Neural progenitor cell (in vitro differentiated cells): ENCODE measurements around the gene CCNH. TPM values are rescaled to one million over a fixed set of nuclear protein-coding genes. Genes with fewer than 3 reads are reported as not detected.

ENCODE experiments used
- DNase-seq: peaks from one replicate; pipeline ENCODE4 v3.0.0-alpha.2; 2016; ENCODE audit warnings: low spot score
- H2AFZ ChIP-seq: fragments of 200-600 bp; sonication (generic); replicated peaks from 2 replicates; pipeline ENCODE4 v1.6.1; 2016; ENCODE audit warnings: antibody characterized with exemption
- H3F3A ChIP-seq: fragments of 200-600 bp; sonication (generic); 2 replicates; pipeline ENCODE4 v1.6.1; 2016; ENCODE audit warnings: antibody characterized with exemption, low read depth
- H3K27ac ChIP-seq: fragments of 200-600 bp; sonication (generic); 2 replicates; pipeline ENCODE4 v1.5.1; 2016; ENCODE audit warnings: mild to moderate bottlenecking
- H3K27me3 ChIP-seq: fragments of 200-600 bp; sonication (generic); 2 replicates; pipeline ENCODE4 v1.6.1; 2016; ENCODE audit warnings: mild to moderate bottlenecking, moderate library complexity
- H3K36me3 ChIP-seq: fragments of 200-600 bp; sonication (generic); 2 replicates; pipeline ENCODE4 v1.5.1; 2016
- H3K4me1 ChIP-seq: fragments of 200-600 bp; sonication (generic); 2 replicates; pipeline ENCODE4 v1.6.1; 2016; ENCODE audit warnings: mixed run types
- H3K4me2 ChIP-seq: fragments of 200-600 bp; sonication (generic); 2 replicates; pipeline ENCODE4 v1.6.1; 2016
- H3K4me3 ChIP-seq: fragments of 200-600 bp; sonication (generic); 2 replicates; pipeline ENCODE4 v1.5.1; 2016
- H3K79me2 ChIP-seq: fragments of 200-600 bp; sonication (generic); 2 replicates; pipeline ENCODE4 v1.6.1; 2016; ENCODE audit warnings: low read depth
- H3K9ac ChIP-seq: fragments of 200-600 bp; sonication (generic); 2 replicates; pipeline ENCODE4 v1.6.1; 2016
- H3K9me3 ChIP-seq: fragments of 200-600 bp; sonication (generic); 2 replicates; pipeline ENCODE4 v1.5.1; 2016; ENCODE audit warnings: low read depth
- H4K20me1 ChIP-seq: fragments of 200-600 bp; sonication (generic); 2 replicates; pipeline ENCODE4 v1.6.1; 2016; ENCODE audit warnings: low read depth
- H3K27ac Mint-ChIP-seq: 3 replicates; pipeline ENCODE4 v1.8.0; 2021; ENCODE audit warnings: mixed read lengths
- H3K27me3 Mint-ChIP-seq: 2 replicates; pipeline ENCODE4 v1.8.0; 2022; ENCODE audit warnings: low read depth, mild to moderate bottlenecking, inconsistent platforms, moderate library complexity, mixed read lengths; ENCODE audit not compliant: insufficient read depth
- H3K36me3 Mint-ChIP-seq: 3 replicates; pipeline ENCODE4 v1.8.0; 2021; ENCODE audit warnings: mixed read lengths
- H3K4me1 Mint-ChIP-seq: 3 replicates; pipeline ENCODE4 v1.8.0; 2021; ENCODE audit warnings: mixed read lengths
- H3K4me3 Mint-ChIP-seq: 3 replicates; pipeline ENCODE4 v1.8.0; 2021; ENCODE audit warnings: mild to moderate bottlenecking, moderate library complexity, mixed read lengths
- H3K9me3 Mint-ChIP-seq: 3 replicates; pipeline ENCODE4 v1.8.0; 2020; ENCODE audit warnings: mixed read lengths
- EZH2 ChIP-seq: fragments of 200-600 bp; sonication (generic); IDR thresholded peaks from 2 replicates; pipeline ENCODE4 v1.6.1; 2017; ENCODE audit warnings: antibody characterized with exemption, mild to moderate bottlenecking, moderate library complexity
- EZH2phosphoT487 ChIP-seq: fragments of 200-600 bp; sonication (generic); IDR thresholded peaks from 2 replicates; pipeline ENCODE4 v1.6.1; 2017; ENCODE audit warnings: antibody characterized with exemption
- total RNA-seq: library from RNA; depleted of rRNA; stranded (reverse); fragments of >200 nt; gene quantifications from 2 replicates; pipeline ENCODE4 v1.2.3, GENCODE V29; 2015; ENCODE audit warnings: low replicate concordance
- TF ChIP-seq, protein P1 (sequence below): fragments of 200-600 bp; sonication (generic); IDR thresholded peaks from 2 replicates; pipeline ENCODE4 v1.5.1; 2017; ENCODE audit warnings: antibody characterized with exemption, mild to moderate bottlenecking

Gene CCNH
- total RNA-seq, 1 donor from 2014 or later: 86.1 TPM

DNA sequence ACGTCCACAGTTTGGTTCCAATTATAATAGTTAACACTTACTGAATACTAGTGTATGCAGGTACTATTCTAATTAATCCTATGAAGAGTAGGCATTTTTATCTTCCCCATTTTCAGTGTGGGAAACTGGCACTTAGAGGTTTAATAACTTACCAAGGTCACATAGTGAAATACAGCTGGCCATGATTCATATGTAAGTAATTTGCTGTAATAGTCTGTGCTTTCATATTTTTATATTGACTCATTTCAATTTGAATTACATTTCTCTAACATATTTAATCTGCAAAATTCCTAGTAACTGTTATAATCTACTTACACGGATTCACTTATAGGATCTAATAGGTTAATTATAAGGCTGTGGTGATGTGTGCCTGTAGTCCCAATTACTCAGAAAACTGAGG lies 19.4 kb downstream of the CCNH start:
- Histone ChIP-seq H3K36me3 (peaks cover 51% of the 10 kb centered on the region), H3K4me2 (no peak overlapping the region), H3K9me3 (no peaks in the 10 kb centered on the region), H3K9ac (no peak overlapping the region), H2AFZ (no peak overlapping the region), H3F3A (peaks cover 17% of the 10 kb centered on the region), H3K4me1 (no peaks in the 10 kb centered on the region), H3K79me2 (no peaks in the 10 kb centered on the region), H3K4me3 (no peak overlapping the region), H3K27me3 (no peaks in the 10 kb centered on the region), H4K20me1 (no peaks in the 10 kb centered on the region), H3K27ac (no peak overlapping the region)
- no peak for DNase-seq
- no peaks in the 10 kb centered on the region for H3K27me3 Mint-ChIP-seq
- H3K27ac Mint-ChIP-seq: no peak overlapping the region
- no peaks in the 10 kb centered on the region for H3K9me3 Mint-ChIP-seq
- H3K36me3 Mint-ChIP-seq: peaks cover 34% of the 10 kb centered on the region
- H3K4me1 Mint-ChIP-seq: no peaks in the 10 kb centered on the region
- TF ChIP-seq, protein P1, sequence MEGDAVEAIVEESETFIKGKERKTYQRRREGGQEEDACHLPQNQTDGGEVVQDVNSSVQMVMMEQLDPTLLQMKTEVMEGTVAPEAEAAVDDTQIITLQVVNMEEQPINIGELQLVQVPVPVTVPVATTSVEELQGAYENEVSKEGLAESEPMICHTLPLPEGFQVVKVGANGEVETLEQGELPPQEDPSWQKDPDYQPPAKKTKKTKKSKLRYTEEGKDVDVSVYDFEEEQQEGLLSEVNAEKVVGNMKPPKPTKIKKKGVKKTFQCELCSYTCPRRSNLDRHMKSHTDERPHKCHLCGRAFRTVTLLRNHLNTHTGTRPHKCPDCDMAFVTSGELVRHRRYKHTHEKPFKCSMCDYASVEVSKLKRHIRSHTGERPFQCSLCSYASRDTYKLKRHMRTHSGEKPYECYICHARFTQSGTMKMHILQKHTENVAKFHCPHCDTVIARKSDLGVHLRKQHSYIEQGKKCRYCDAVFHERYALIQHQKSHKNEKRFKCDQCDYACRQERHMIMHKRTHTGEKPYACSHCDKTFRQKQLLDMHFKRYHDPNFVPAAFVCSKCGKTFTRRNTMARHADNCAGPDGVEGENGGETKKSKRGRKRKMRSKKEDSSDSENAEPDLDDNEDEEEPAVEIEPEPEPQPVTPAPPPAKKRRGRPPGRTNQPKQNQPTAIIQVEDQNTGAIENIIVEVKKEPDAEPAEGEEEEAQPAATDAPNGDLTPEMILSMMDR: no peak
- TF ChIP-seq EZH2: no peak
- TF ChIP-seq EZH2phosphoT487: no peak
- H3K4me3 Mint-ChIP-seq: no peak overlapping the region

DNA sequence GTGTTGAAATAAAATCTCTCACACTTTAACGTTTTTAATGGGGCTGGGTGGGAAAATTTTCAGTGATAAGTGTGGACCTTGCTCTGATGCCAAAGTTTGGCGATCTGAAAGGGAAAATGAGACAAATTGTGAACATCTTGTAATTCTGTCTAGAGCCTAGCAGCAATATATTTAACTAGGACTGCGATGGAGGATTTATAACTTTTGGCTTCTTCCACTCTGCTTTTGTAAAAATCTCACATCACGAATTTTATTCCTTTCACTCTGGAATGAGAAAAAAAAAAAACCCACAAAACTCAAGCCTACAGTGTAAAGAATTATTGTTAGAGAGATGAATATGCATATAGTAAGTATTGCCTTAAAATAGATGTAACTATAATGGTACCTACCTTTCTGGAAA lies 19.9 kb downstream of the CCNH start:
- H3K4me3 Mint-ChIP-seq: no peak overlapping the region
- no peaks in the 10 kb centered on the region for H4K20me1 ChIP-seq
- no peaks in the 10 kb centered on the region for H3K27me3 Mint-ChIP-seq
- peaks cover 34% of the 10 kb centered on the region for H3K36me3 Mint-ChIP-seq
- H3K9ac ChIP-seq: no peak overlapping the region
- no peak for DNase-seq
- no peaks in the 10 kb centered on the region for H3K9me3 Mint-ChIP-seq
- no peaks in the 10 kb centered on the region for H3K27me3 ChIP-seq
- no peaks in the 10 kb centered on the region for H3K4me1 Mint-ChIP-seq
- H3K4me2 ChIP-seq: no peak overlapping the region
- peaks cover 55% of the 10 kb centered on the region for H3K36me3 ChIP-seq
- no peak overlapping the region for H3K4me3 ChIP-seq
- H3F3A ChIP-seq: peaks cover 17% of the 10 kb centered on the region
- H2AFZ ChIP-seq: no peak overlapping the region
- H3K9me3 ChIP-seq: no peaks in the 10 kb centered on the region
- no peak for TF ChIP-seq EZH2
- TF ChIP-seq, protein P1: no peak
- no peak for TF ChIP-seq EZH2phosphoT487
- no peaks in the 10 kb centered on the region for H3K79me2 ChIP-seq
- no peak overlapping the region for H3K27ac Mint-ChIP-seq
- H3K4me1 ChIP-seq: no peaks in the 10 kb centered on the region
- H3K27ac ChIP-seq: no peak overlapping the region

DNA sequence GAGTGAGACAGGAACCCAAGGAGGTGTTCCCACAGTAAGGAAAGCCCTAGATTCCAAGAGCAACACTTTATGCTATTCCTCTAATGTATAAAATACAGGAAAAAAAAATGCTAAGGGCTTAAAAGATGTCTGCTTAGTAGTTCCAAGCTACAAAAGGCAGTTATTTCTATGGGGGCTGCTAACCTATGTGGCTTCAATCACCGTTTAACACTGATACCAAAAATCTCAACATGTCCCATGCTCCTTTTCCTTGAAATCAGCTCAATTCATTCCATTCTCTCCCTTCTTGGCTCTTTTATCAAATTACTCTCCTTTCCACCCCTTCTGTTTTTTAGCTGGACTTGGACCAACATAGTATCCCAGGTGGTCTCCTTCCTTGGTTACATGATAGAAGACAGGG lies 20.6 kb downstream of the CCNH start:
- DNase-seq: no peak
- Histone ChIP-seq H3K4me1 (no peaks in the 10 kb centered on the region), H3K4me2 (no peak overlapping the region), H3K27me3 (no peaks in the 10 kb centered on the region), H3K79me2 (no peaks in the 10 kb centered on the region), H3K9me3 (no peaks in the 10 kb centered on the region), H2AFZ (no peak overlapping the region), H3K9ac (no peak overlapping the region), H3F3A (peaks cover 17% of the 10 kb centered on the region), H3K4me3 (no peak overlapping the region), H3K36me3 (peaks cover 56% of the 10 kb centered on the region), H3K27ac (no peak overlapping the region), H4K20me1 (no peaks in the 10 kb centered on the region)
- H3K9me3 Mint-ChIP-seq: no peaks in the 10 kb centered on the region
- peaks cover 34% of the 10 kb centered on the region for H3K36me3 Mint-ChIP-seq
- H3K27ac Mint-ChIP-seq: no peak overlapping the region
- no peaks in the 10 kb centered on the region for H3K27me3 Mint-ChIP-seq
- TF ChIP-seq EZH2 (no peak), EZH2phosphoT487 (no peak)
- TF ChIP-seq, protein P1: no peak
- no peaks in the 10 kb centered on the region for H3K4me1 Mint-ChIP-seq
- no peak overlapping the region for H3K4me3 Mint-ChIP-seq
